ENCODE data around the gene FANCM. TPM values are rescaled to one million over a fixed set of nuclear protein-coding genes. Genes with fewer than 3 reads are reported as not detected.

FANCM gene
- total RNA-seq, 1 donor from 2014 or later, result 11.6 TPM

GRCh38 chr14:45194964-45195363 lies 59.2 kb downstream of the FANCM start:
- H3K4me3 Mint-ChIP-seq (ENCODE audit: low read depth), result no peak overlapping the region
- H3K27ac Mint-ChIP-seq, result no peak overlapping the region
- no peaks in the 10 kb centered on the region for H3K27me3 Mint-ChIP-seq
- no peaks in the 10 kb centered on the region for H3K4me1 Mint-ChIP-seq (ENCODE audit: low read depth)
- no peak for TF ChIP-seq CTCF (IDR thresholded peaks at IDR 0.05; ENCODE audit: unreplicated experiment)
- peaks cover 7% of the 10 kb centered on the region for H3K36me3 Mint-ChIP-seq (ENCODE audit: insufficient read depth)
- H3K9me3 Mint-ChIP-seq (ENCODE audit: low read depth), result no peaks in the 10 kb centered on the region
- DNase-seq (ENCODE audit: low spot score, unreplicated experiment), result no peak

GRCh38 chr14:45198551-45198950 lies 62.8 kb downstream of the FANCM start:
- no peak overlapping the region for H3K27ac Mint-ChIP-seq
- H3K36me3 Mint-ChIP-seq (ENCODE audit: insufficient read depth), result peaks cover 5% of the 10 kb centered on the region
- H3K9me3 Mint-ChIP-seq (ENCODE audit: low read depth), result no peaks in the 10 kb centered on the region
- no peaks in the 10 kb centered on the region for H3K27me3 Mint-ChIP-seq
- H3K4me3 Mint-ChIP-seq (ENCODE audit: low read depth), result no peak overlapping the region
- no peaks in the 10 kb centered on the region for H3K4me1 Mint-ChIP-seq (ENCODE audit: low read depth)
- TF ChIP-seq CTCF (IDR thresholded peaks at IDR 0.05; ENCODE audit: unreplicated experiment), result no peak
- DNase-seq (ENCODE audit: low spot score, unreplicated experiment), result no peak

DNA sequence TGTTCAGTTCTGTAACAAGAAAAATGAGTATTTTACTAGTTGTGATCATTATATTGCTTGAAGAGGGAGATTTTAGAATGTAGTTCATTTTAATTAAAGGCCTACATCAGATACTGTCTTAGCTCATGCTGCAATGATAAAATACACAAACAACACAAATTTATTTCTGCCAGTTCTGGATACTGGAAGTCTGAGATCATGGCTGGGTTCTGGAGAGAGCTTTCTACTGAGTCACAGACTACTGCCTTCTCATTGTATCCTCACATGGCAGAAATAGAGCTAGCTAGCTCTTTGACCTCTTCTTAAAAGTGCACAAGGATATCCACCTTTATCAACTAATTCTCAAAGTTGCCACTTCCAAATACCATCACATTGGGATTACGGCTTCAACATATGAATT lies 63.5 kb downstream of the FANCM start:
- Mint-ChIP-seq H3K27ac (no peak overlapping the region), H3K4me3 (ENCODE audit: low read depth) (no peak overlapping the region), H3K4me1 (ENCODE audit: low read depth) (no peaks in the 10 kb centered on the region), H3K9me3 (ENCODE audit: low read depth) (no peaks in the 10 kb centered on the region), H3K36me3 (ENCODE audit: insufficient read depth) (peaks cover 5% of the 10 kb centered on the region), H3K27me3 (no peaks in the 10 kb centered on the region)
- DNase-seq (ENCODE audit: low spot score, unreplicated experiment), result no peak
- TF ChIP-seq CTCF (IDR thresholded peaks at IDR 0.05; ENCODE audit: unreplicated experiment), result no peak

GRCh38 chr14:45201905-45202304 lies 66.2 kb downstream of the FANCM start:
- Mint-ChIP-seq H3K27me3 (no peaks in the 10 kb centered on the region), H3K27ac (no peak overlapping the region), H3K4me3 (ENCODE audit: low read depth) (no peak overlapping the region), H3K4me1 (ENCODE audit: low read depth) (no peaks in the 10 kb centered on the region), H3K36me3 (ENCODE audit: insufficient read depth) (peaks cover 9% of the 10 kb centered on the region), H3K9me3 (ENCODE audit: low read depth) (no peaks in the 10 kb centered on the region)
- no peak for DNase-seq (ENCODE audit: low spot score, unreplicated experiment)
- TF ChIP-seq CTCF (IDR thresholded peaks at IDR 0.05; ENCODE audit: unreplicated experiment), result no peak

DNA sequence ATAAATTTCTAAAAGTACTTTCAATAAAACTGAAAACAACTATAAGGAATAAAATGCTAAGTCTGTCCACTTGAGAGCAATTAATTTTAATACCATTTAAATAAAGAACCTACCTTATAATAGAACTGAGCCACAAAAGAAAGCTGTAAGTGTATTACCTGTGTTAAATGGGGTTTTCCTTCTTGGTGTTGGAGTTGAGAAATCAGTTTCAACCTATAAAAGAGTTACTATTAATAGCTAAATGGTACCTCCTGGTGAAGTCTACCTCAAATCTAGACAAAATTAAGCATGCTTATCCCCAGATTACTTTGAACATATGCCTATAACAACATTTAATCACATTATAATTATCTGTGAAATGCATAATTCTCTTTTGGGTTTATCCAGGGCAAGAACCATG lies 68.5 kb downstream of the FANCM start:
- no peaks in the 10 kb centered on the region for H3K4me1 Mint-ChIP-seq (ENCODE audit: low read depth)
- TF ChIP-seq CTCF (IDR thresholded peaks at IDR 0.05; ENCODE audit: unreplicated experiment), result no peak
- H3K27ac Mint-ChIP-seq, result no peak overlapping the region
- H3K9me3 Mint-ChIP-seq (ENCODE audit: low read depth), result no peaks in the 10 kb centered on the region
- DNase-seq (ENCODE audit: low spot score, unreplicated experiment), result no peak
- H3K36me3 Mint-ChIP-seq (ENCODE audit: insufficient read depth), result peaks cover 11% of the 10 kb centered on the region
- H3K4me3 Mint-ChIP-seq (ENCODE audit: low read depth), result no peak overlapping the region
- H3K27me3 Mint-ChIP-seq, result no peaks in the 10 kb centered on the region
